Esophagus muscularis mucosa (tissue), 4 donors: Measurements from ENCODE around the gene GPR33.

ENCODE experiments used
- CTCF ChIP-seq, 3 experiments: fragments of 200-600 bp in 2 of 3; fragments of 450-650 bp in 1 of 3; sonication (generic) in 2 of 3; IDR thresholded peaks; one replicate each; pipeline ENCODE4 v1.5.1; 2017 to 2019; ENCODE audit warnings: antibody characterized with exemption in 3 of 3, mild to moderate bottlenecking in 2 of 3, moderate library complexity in 1 of 3
- EP300 ChIP-seq: sonication (generic); formaldehyde crosslinking; IDR thresholded peaks from one replicate; pipeline ENCODE4 v1.6.1; 2017; ENCODE audit warnings: antibody characterized with exemption
- POLR2A ChIP-seq: fragments of 450-650 bp; IDR thresholded peaks from one replicate; pipeline ENCODE4 v1.6.1; 2017; ENCODE audit warnings: antibody characterized with exemption, moderate library complexity, mild to moderate bottlenecking, low read depth

DNA sequence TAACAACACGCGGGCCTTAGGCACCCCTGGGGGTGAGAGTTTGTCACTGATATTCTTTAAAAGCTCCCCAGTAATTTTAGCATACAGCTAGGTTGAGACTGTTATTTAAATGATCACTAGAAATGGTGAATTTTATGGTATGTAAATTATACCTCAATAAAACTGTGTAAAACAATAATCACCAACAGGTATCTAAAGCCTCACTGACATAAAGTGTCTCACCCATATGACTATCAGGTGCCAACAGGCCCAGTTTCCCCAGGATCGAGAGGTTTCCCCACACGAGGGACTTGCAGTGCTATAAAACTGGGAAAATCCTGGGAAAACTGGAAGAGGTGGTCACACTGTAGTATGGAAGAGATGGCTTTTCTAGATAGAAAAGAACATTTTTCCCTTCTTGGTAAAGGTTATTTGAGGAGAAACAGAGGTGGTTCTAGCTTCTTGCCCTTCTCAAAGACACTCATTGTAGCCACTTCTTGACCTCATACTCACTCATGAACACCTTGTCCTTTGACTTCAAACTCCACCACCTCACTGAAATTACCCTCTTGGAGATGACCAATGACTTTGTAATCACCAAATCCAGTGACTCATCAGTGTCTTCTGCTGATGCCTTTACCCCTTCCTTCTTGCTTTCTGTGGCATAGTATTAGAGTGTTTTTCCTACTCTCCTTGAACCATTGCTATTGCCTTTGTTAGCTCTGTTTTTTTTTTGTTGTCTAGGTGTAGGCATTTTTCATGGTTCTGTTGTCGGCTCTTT is 48.5 kb upstream of the GPR33 start:
- TF ChIP-seq CTCF (IDR thresholded peaks at IDR 0.05) (no peak), EP300 (no peak), POLR2A (no peak)
